HEK293 (cell line): Measurements from ENCODE around the gene ERICH6B.

Experiments
- HOXA7 ChIP-seq: sonication (generic); formaldehyde crosslinking; IDR thresholded peaks from 2 replicates; pipeline ENCODE4 v1.8.1; 2022; ENCODE audit warnings: missing genetic modification reagents, borderline replicate concordance
- ZNF133 ChIP-seq: fragments of 450-650 bp; formaldehyde crosslinking; IDR thresholded peaks from 2 replicates; pipeline ENCODE4 v1.5.1; 2016; ENCODE audit warnings: missing biosample characterization, missing genetic modification characterization
- TF ChIP-seq, protein P1 (sequence below): fragments of 450-650 bp; formaldehyde crosslinking; IDR thresholded peaks from 2 replicates; pipeline ENCODE4 v1.5.1; 2016; ENCODE audit warnings: missing biosample characterization, missing genetic modification characterization

DNA sequence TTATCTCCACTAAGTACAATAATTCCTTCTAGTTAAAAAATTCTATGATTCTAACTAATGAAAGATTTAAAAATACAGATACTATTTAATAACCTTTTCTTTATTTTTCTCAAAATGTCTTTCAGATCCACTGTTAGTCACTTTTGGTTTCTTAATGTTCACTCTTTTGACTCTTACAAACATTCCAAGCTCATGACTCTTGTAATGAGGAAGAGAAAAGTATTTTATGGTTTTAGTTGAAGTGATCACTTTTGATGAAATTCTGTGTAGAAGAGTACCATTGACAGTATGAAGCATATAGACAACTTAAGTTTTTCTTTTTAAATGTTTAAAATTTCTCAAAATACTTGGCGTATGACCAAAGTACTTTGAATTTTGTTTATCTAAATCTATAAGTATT, 123.0 kb downstream of the ERICH6B start:
- TF ChIP-seq HOXA7 (CRISPR knock-in tag) (no peak), ZNF133 (tag by site-specific recombination) (no peak)
- TF ChIP-seq, protein P1, sequence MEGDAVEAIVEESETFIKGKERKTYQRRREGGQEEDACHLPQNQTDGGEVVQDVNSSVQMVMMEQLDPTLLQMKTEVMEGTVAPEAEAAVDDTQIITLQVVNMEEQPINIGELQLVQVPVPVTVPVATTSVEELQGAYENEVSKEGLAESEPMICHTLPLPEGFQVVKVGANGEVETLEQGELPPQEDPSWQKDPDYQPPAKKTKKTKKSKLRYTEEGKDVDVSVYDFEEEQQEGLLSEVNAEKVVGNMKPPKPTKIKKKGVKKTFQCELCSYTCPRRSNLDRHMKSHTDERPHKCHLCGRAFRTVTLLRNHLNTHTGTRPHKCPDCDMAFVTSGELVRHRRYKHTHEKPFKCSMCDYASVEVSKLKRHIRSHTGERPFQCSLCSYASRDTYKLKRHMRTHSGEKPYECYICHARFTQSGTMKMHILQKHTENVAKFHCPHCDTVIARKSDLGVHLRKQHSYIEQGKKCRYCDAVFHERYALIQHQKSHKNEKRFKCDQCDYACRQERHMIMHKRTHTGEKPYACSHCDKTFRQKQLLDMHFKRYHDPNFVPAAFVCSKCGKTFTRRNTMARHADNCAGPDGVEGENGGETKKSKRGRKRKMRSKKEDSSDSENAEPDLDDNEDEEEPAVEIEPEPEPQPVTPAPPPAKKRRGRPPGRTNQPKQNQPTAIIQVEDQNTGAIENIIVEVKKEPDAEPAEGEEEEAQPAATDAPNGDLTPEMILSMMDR (tag by site-specific recombination), result no peak
